A673 (cell line): Measurements from ENCODE around the gene COL16A1. TPM values are rescaled to one million over a fixed set of nuclear protein-coding genes. Genes with fewer than 3 reads are reported as not detected.

ENCODE experiments used
- BruUV-seq: library from RNA; stranded (reverse); fragments of 400-500 nt; replicated peaks from 2 replicates; lab custom pipeline; 2021; lab: Mats Ljungman, UMichigan
- CTCF ChIA-PET: fragments of 300-600 bp; sonication (Branson Sonifier 250); formaldehyde crosslinking; loops from one replicate; lab custom pipeline; 2022; ENCODE audit warnings: antibody characterized with exemption; lab: Charles Lee
- POLR2A ChIA-PET: fragments of 300-600 bp; sonication (Branson Sonifier 250); formaldehyde crosslinking; loops from one replicate; lab custom pipeline; 2022; ENCODE audit warnings: antibody characterized with exemption; ENCODE audit not compliant: low non-redundant PET; lab: Charles Lee
- DNase-seq: peaks from one replicate; pipeline ENCODE4 v3.0.0-alpha.2; 2015; ENCODE audit warnings: low spot score
- H3K27ac ChIP-seq: fragments of 200-600 bp; sonication (generic); 2 replicates; pipeline ENCODE4 v1.5.1; 2016; ENCODE audit warnings: mixed run types, low read depth, mild to moderate bottlenecking, mixed read lengths, antibody characterized with exemption, low read length; ENCODE audit not compliant: poor library complexity, severe bottlenecking
- H3K27me3 ChIP-seq: fragments of 200-600 bp; sonication (generic); replicated peaks from 2 replicates; pipeline ENCODE4 v1.6.1; 2017; ENCODE audit warnings: mixed run types, low read depth, mild to moderate bottlenecking, mixed read lengths, antibody characterized with exemption, low read length; ENCODE audit not compliant: insufficient read depth, poor library complexity
- H3K36me3 ChIP-seq: fragments of 200-600 bp; sonication (generic); 2 replicates; pipeline ENCODE4 v1.6.1; 2016; ENCODE audit warnings: mixed run types, mild to moderate bottlenecking, mixed read lengths, antibody characterized with exemption, low read length; ENCODE audit not compliant: insufficient read depth, poor library complexity, severe bottlenecking
- H3K4me1 ChIP-seq: fragments of 200-600 bp; sonication (generic); 2 replicates; pipeline ENCODE4 v1.6.1; 2017; ENCODE audit warnings: mixed run types, mild to moderate bottlenecking, mixed read lengths, antibody characterized with exemption, low read length; ENCODE audit not compliant: insufficient read depth, poor library complexity, severe bottlenecking
- H3K4me3 ChIP-seq: fragments of 200-600 bp; sonication (generic); 2 replicates; pipeline ENCODE4 v1.5.1; 2016; ENCODE audit warnings: low read depth, mixed run types, mild to moderate bottlenecking, mixed read lengths, low read length; ENCODE audit not compliant: poor library complexity, severe bottlenecking
- H3K9me3 ChIP-seq: fragments of 200-600 bp; sonication (generic); 2 replicates; pipeline ENCODE4 v1.6.1; 2016; ENCODE audit warnings: mixed run types, low read depth, mild to moderate bottlenecking, mixed read lengths, antibody characterized with exemption, low read length; ENCODE audit not compliant: poor library complexity, severe bottlenecking
- CTCF ChIP-seq: fragments of 300-800, 200-600 bp; sonication (generic); conservative IDR thresholded peaks from 2 replicates; pipeline ENCODE4 v1.5.1; 2017; ENCODE audit warnings: low read depth, mild to moderate bottlenecking, antibody characterized with exemption, low read length, moderate library complexity, mixed read lengths
- EZH2 ChIP-seq: fragments of 200-600 bp; sonication (generic); IDR thresholded peaks from 2 replicates; pipeline ENCODE4 v1.6.1; 2017; ENCODE audit warnings: borderline replicate concordance, low read depth, mild to moderate bottlenecking, mixed read lengths, antibody characterized with exemption, low read length; ENCODE audit not compliant: poor library complexity, severe bottlenecking
- intact Hi-C: fragments of 100-400 bp; cut with micrococcal nuclease; formaldehyde crosslinking; loops from one replicate; pipeline ENCODE4 v1.10.0; 2022; ENCODE audit not compliant: unreplicated experiment
- total RNA-seq: library from RNA; stranded (reverse); gene quantifications from 2 replicates; pipeline ENCODE4 v1.2.3, GENCODE V29; 2021

Gene COL16A1
- total RNA-seq, 1 experiment from 2014 or later: 26.6 TPM

DNA sequence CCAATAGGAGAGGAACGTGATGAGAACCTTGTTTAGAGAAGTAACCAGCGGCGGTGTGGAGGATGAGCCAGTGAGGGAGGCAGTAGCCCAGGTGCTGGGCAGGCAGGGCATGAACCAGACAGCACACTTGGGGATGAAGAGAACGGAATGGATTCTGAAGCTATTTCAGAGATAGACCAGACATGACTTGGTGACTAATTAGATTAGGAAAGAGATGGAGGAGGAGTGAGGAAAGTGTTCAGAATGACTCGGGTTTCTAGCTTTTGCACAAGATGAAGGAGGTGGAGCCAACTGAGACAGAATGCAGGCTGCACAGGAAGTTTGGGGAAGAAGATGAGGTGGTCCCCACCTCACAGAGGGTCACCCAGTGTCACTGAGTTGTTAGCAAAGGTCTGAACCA lies 64.3 kb downstream of the COL16A1 start:
- CTCF ChIA-PET: interaction anchor here (0.5 to 0.6 kb wide), 2 partner anchors 66 to 915 kb away, joined by 3 to 9 read pairs; no protein-coding TSS in a partner anchor
- TF ChIP-seq CTCF (no peak), EZH2 (no peak)
- no TSS peak for BruUV-seq
- no peaks in the 10 kb centered on the region for H3K27me3 ChIP-seq
- H3K9me3 ChIP-seq: no peaks in the 10 kb centered on the region
- no peak overlapping the region for H3K4me3 ChIP-seq
- POLR2A ChIA-PET: no interaction called here
- DNase-seq: peak; percentile 15
- intact Hi-C loops: no loop called here
- H3K36me3 ChIP-seq: no peaks in the 10 kb centered on the region
- H3K4me1 ChIP-seq: peaks cover 15% of the 10 kb centered on the region
- H3K27ac ChIP-seq: no peak overlapping the region

- Histone ChIP-seq H3K27ac (no peak overlapping the region), H3K36me3 (no peaks in the 10 kb centered on the region), H3K4me1 (peaks cover 5% of the 10 kb centered on the region), H3K9me3 (no peaks in the 10 kb centered on the region), H3K27me3 (no peaks in the 10 kb centered on the region), H3K4me3 (no peak overlapping the region)
- CTCF ChIA-PET: no interaction called here
- POLR2A ChIA-PET: no interaction called here
- DNase-seq: no peak
- intact Hi-C loops: no loop called here
- TF ChIP-seq EZH2 (no peak), CTCF (no peak)
- BruUV-seq: no TSS peak
Measured at GRCh38 chr1:31637915-31638673, 65.7 kb downstream of the COL16A1 start.

DNA sequence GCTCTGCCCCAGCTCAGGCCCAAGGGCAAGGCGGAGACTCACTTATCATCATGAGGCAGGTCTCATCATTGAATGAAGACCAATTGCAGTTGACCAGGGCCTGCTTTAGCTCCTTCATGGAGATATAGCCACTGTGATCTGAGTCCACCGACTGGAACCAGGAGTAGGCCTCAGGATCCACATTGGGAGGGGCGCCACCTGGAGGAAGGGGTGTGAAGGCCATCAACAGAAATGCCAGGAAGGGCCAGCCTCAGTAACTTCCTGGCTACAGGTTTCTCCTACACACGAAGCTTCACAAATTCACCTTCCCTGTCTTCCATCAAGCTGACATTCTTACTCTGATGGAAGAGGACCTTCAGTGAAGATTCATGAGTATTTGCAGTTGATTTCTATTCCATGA lies 70.7 kb downstream of the COL16A1 start:
- Histone ChIP-seq H3K36me3 (peaks cover 17% of the 10 kb centered on the region), H3K9me3 (no peaks in the 10 kb centered on the region), H3K4me1 (no peaks in the 10 kb centered on the region), H3K27me3 (no peaks in the 10 kb centered on the region), H3K27ac (no peak overlapping the region), H3K4me3 (no peak overlapping the region)
- DNase-seq: peak; percentile 26
- CTCF ChIA-PET: interaction anchor here (0.6 kb wide), 1 partner anchor 75 kb away, joined by 3 read pairs; no protein-coding TSS in a partner anchor
- TF ChIP-seq EZH2: no peak
- TF ChIP-seq CTCF: peak; percentile 54
- no TSS peak for BruUV-seq
- intact Hi-C loops: no loop called here
- POLR2A ChIA-PET: no interaction called here
